GM10248 (cell line): Measurements from ENCODE around the gene DAB2IP.

ENCODE experiments used
- CTCF ChIA-PET: fragments of 300-600 bp; sonication (Branson Sonifier 250); formaldehyde crosslinking; extraction: SDS; loops from one replicate; lab custom pipeline; 2021; ENCODE audit warnings: antibody characterized with exemption; lab: Yijun Ruan, JAX
- POLR2A ChIA-PET: fragments of 350-650 bp; sonication (Branson Sonifier 250); formaldehyde crosslinking; extraction: SDS; loops from one replicate; lab custom pipeline; 2020; ENCODE audit warnings: antibody characterized with exemption; lab: Yijun Ruan, JAX
- DNase-seq: peaks from one replicate; pipeline ENCODE4 v3.0.0; 2012; ENCODE audit errors: extremely low spot score
- CTCF ChIP-seq: IDR thresholded peaks from 2 replicates; pipeline ENCODE4 v1.5.1; 2012; ENCODE audit warnings: mild to moderate bottlenecking, low read depth; ENCODE audit errors: extremely low read depth, missing control alignments, control extremely low read depth

Gene DAB2IP

GRCh38 chr9:121815546-121816448, 164.4 kb downstream of the DAB2IP start:
- POLR2A ChIA-PET: no interaction called here
- CTCF ChIA-PET: no interaction called here
- no peak for TF ChIP-seq CTCF

GRCh38 chr9:121816449-121816817, 165.0 kb downstream of the DAB2IP start:
- TF ChIP-seq CTCF: no peak
- ChIA-PET CTCF (no interaction called here), POLR2A (no interaction called here)

More at GRCh38 chr9:121815546-121816448, 164.4 kb downstream of the DAB2IP start:
- DNase-seq: no peak

GRCh38 chr9:121816845-121817450, 165.5 kb downstream of the DAB2IP start:
- no peak for DNase-seq
- no peak for TF ChIP-seq CTCF
- ChIA-PET POLR2A (no interaction called here), CTCF (no interaction called here)

More at GRCh38 chr9:121816449-121816817, 165.0 kb downstream of the DAB2IP start:
- no peak for DNase-seq

- ChIA-PET CTCF (no interaction called here), POLR2A (no interaction called here)
- DNase-seq: no peak
- no peak for TF ChIP-seq CTCF
Measured at GRCh38 chr9:121817476-121817875, 166.0 kb downstream of the DAB2IP start.

GRCh38 chr9:121818016-121818661, 166.7 kb downstream of the DAB2IP start:
- TF ChIP-seq CTCF: no peak
- ChIA-PET POLR2A (no interaction called here), CTCF (no interaction called here)
- DNase-seq: no peak

- ChIA-PET CTCF (no interaction called here), POLR2A (no interaction called here)
- DNase-seq: no peak
- no peak for TF ChIP-seq CTCF
Measured at GRCh38 chr9:121818841-121819427, 167.5 kb downstream of the DAB2IP start.
